ENCODE measurements around the gene RNF181. TPM values are rescaled to one million over a fixed set of nuclear protein-coding genes. Genes with fewer than 3 reads are reported as not detected.

The RNF181 gene
- total RNA-seq, 1 experiment from 2014 or later: 156 TPM

GRCh38 chr2:85547089-85547858 is 48.3 kb upstream of the RNF181 start:
- BruUV-seq (replicated peaks): no TSS peak
- intact Hi-C loops (cut with micrococcal nuclease; ENCODE audit: unreplicated experiment): loop anchor here (2.0 kb wide), 1 partner anchor 126 kb away; no protein-coding TSS in a partner anchor
- DNase-seq (ENCODE audit: low read depth, low spot score): no peak
- Histone ChIP-seq H3K27ac (ENCODE audit: low read length) (peak overlapping the region; percentile 100), H3K36me3 (ENCODE audit: control insufficient read depth, insufficient read depth, low read length) (peaks cover 21% of the 10 kb centered on the region), H3K9me3 (ENCODE audit: control insufficient read depth, insufficient read depth, low read depth, low read length) (no peaks in the 10 kb centered on the region), H3K4me1 (ENCODE audit: control insufficient read depth, insufficient read depth, low read length) (peaks cover 89% of the 10 kb centered on the region), H3K4me3 (ENCODE audit: low read depth in 2 of 2, low read length in 2 of 2) (no peak overlapping the region), H3K27me3 (ENCODE audit: control insufficient read depth, insufficient read depth, low read length) (no peaks in the 10 kb centered on the region)
- CTCF ChIA-PET: no interaction called here
- in situ Hi-C loops (cut with HindIII; ENCODE audit: low pct_unique_long_range_greater_than_20kb, low sequenced_read_pairs): loop anchor here (25.0 kb wide), 1 partner anchor 135 kb away; the partner anchor contains the start of genes CAPG and SH2D6
- POLR2A ChIA-PET: interaction anchor here (0.5 to 0.6 kb wide), 2 partner anchors 97 to 236 kb away, joined by 3 to 8 read pairs; no protein-coding TSS in a partner anchor
- peak; percentile 38 for ATAC-seq
- TF ChIP-seq TCF7L2 (IDR thresholded peaks at IDR 0.05; ENCODE audit: low read depth, low read length): peak; percentile 51; the same call in 1 of the 2 replicates
- TF ChIP-seq REST (IDR thresholded peaks at IDR 0.05; ENCODE audit: insufficient read depth in 1 of 2, low read depth in 2 of 2, low read length in 1 of 2): no peak
- no peak for TF ChIP-seq CTCF (IDR thresholded peaks at IDR 0.05)
- peak; percentile 4; the same call in 1 of the 2 replicates for TF ChIP-seq SIN3A (IDR thresholded peaks at IDR 0.05; ENCODE audit: borderline replicate concordance, insufficient read depth, low read depth, low read length)
- peak; percentile 64 for TF ChIP-seq POLR2AphosphoS5 (IDR thresholded peaks at IDR 0.05; ENCODE audit: low read depth, low read length)

- BruUV-seq (replicated peaks): no TSS peak
- in situ Hi-C loops (cut with HindIII; ENCODE audit: low pct_unique_long_range_greater_than_20kb, low sequenced_read_pairs) (loop anchor here (25.0 kb wide), 1 partner anchor 136 kb away; the partner anchor contains the start of genes CAPG and SH2D6), intact Hi-C loops (cut with micrococcal nuclease; ENCODE audit: unreplicated experiment) (loop anchor here (2.0 kb wide), 1 partner anchor 127 kb away; no protein-coding TSS in a partner anchor)
- no peak for TF ChIP-seq CTCF (IDR thresholded peaks at IDR 0.05)
- TF ChIP-seq SIN3A (IDR thresholded peaks at IDR 0.05; ENCODE audit: borderline replicate concordance, insufficient read depth, low read depth, low read length): peak; percentile 61; the same call in 1 of the 2 replicates
- peak; percentile 91 for TF ChIP-seq POLR2AphosphoS5 (IDR thresholded peaks at IDR 0.05; ENCODE audit: low read depth, low read length)
- no peak for TF ChIP-seq TCF7L2 (IDR thresholded peaks at IDR 0.05; ENCODE audit: low read depth, low read length)
- Histone ChIP-seq H3K27ac (ENCODE audit: low read length) (peak overlapping the region; percentile 100), H3K36me3 (ENCODE audit: control insufficient read depth, insufficient read depth, low read length) (peaks cover 16% of the 10 kb centered on the region), H3K4me1 (ENCODE audit: control insufficient read depth, insufficient read depth, low read length) (peaks cover 86% of the 10 kb centered on the region), H3K27me3 (ENCODE audit: control insufficient read depth, insufficient read depth, low read length) (no peaks in the 10 kb centered on the region), H3K4me3 (ENCODE audit: low read depth in 2 of 2, low read length in 2 of 2) (no peak overlapping the region), H3K9me3 (ENCODE audit: control insufficient read depth, insufficient read depth, low read depth, low read length) (no peaks in the 10 kb centered on the region)
- peak; percentile 7 for ATAC-seq
- DNase-seq (ENCODE audit: low read depth, low spot score): no peak
- CTCF ChIA-PET: interaction anchor here (0.7 to 1.0 kb wide), 2 partner anchors 41 to 127 kb away, joined by 3 to 4 read pairs; no protein-coding TSS in a partner anchor
- POLR2A ChIA-PET: interaction anchor here (0.5 to 1.5 kb wide), 8 partner anchors 13 to 403 kb away, joined by 3 to 10 read pairs (median 4); no protein-coding TSS in a partner anchor
These were observed 47.5 kb upstream of the RNF181 start for GRCh38 chr2:85547859-85548607.

All from Panc1 (cell line).